Umbilical cord (tissue), 2 donors: ENCODE data around the gene NXN. TPM values are rescaled to one million over a fixed set of nuclear protein-coding genes. Genes with fewer than 3 reads are reported as not detected.
"Not testable (repeated sequence)": the region's sequence is repeated elsewhere in the genome, so short reads cannot be mapped to it uniquely, and the experiment has no call there.

Experiments
- DNase-seq: peaks from one replicate; pipeline ENCODE4 v3.0.0-alpha.2; 2015; ENCODE audit warnings: low spot score
- total RNA-seq: library from RNA; depleted of rRNA; stranded (reverse); fragments of >200 nt; gene quantifications from one replicate; pipeline ENCODE4 v1.2.3, GENCODE V29; 2014; ENCODE audit warnings: low replicate concordance; ENCODE audit not compliant: insufficient read depth

NXN gene
- total RNA-seq, 1 donor from 2014 or later = 103 TPM

DNA sequence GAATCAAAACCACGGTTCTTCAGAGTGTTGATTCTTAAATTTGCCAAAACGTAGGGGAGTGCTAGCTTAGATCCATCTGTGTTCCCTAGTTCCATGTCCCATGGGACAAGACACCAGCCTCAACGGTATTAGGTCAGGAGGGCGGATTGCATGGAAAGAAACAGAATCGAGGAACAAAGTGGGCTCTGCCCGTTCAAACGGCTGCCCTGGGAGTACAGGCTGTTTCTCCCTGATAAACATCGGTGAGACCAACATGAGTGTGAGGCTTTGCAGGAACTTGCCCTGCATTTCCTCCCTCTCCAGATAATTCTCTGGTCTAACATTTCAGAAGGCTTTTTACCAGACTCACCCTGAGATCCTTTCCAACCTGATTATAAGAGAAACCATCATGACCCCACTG lies 115.3 kb downstream of the NXN start:
- no peak for DNase-seq

DNA sequence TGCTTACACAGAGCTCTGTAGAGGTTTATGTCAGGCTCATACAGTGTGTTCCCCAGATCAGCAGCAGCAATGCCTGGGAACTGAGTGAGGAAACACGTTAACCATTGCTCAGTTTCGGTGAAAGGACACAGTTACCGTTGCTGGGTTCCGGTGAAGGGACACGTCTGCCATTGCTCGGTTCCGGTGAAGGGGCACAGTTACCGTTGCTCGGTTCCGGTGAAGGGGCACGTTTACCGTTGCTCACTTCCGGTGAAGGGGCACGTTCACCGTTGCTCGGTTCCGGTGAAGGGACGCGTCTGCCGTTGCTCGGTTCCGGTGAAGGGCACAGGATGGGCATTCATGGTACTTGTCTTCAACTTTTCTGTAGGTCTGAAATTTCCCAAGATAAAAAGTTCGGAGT lies 115.7 kb downstream of the NXN start:
- no peak for DNase-seq

DNA sequence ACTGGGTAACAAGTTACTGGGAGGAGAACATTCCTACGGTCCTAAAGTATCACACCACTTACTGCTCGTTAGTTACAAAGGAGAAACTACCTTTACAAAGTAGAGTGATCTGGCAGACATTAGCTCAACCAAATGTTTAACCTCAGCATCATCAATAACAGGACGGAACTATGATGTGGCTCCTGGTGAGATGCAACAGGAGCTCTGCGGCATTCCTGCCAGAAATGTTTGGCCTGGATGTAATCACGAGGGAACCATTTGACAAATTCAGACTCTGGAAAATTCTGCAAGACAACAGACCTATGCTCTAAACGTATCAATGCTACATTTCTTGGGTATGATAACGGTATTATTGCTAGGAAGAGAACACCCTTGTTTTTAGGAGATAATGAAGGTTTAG lies 117.0 kb downstream of the NXN start:
- DNase-seq = no peak

DNA sequence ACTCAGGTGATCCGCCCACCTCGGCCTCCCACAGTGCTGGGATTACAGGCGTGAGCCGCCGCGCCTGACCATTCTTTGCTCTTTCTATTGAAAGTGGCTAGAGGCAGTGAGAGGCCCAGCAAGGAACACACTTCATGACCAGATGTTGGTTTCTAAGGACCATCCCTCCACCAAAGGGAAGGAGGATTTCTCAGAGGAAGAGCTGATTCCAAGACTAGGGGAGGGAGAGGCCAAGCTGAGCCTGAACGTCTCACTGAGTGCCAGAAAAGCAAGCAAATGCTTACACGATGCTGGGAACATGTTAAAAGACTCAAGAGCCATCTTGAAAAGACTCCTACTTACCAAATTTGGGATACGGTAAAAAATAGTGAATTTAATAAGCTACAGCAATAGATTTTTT lies 118.2 kb downstream of the NXN start:
- DNase-seq = peak; percentile 75

DNA sequence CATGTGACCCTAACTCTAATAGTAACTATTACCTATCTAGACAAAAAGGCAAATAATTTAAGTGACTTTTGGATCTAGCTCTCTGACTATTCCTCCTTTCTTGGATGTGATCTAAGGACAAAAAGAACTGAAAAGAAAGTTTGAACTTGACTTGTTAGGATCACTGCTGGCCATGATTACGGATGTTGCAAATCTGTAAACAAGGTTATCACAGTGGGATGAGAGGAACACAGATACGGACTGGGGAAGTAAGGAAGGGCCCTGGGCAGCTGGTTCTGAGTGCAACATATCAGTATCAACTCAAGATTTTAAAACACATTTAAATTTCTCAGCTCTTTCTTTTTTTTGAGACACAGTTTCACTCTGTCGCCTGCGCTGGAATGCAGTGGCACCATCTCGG lies 118.8 kb downstream of the NXN start:
- no peak for DNase-seq

DNA sequence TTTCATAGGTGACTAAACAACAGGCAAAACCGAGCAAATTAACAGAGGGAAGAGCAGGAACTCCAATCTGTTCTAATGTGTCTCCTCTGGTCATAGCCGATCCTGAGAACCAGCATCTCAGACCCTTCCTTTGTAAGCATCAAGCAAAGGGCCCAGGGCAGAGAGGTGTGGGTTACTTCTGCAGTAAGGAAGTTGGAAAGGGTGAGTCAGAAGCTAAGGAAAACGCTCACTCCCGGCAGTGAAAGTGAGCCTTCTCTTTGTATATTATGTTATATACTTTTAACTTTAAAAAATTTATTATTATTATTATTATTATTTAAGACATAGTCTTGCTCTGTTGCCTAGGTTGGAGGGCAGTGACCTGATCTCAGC lies 119.8 kb downstream of the NXN start:
- peak; percentile 51 for DNase-seq

DNA sequence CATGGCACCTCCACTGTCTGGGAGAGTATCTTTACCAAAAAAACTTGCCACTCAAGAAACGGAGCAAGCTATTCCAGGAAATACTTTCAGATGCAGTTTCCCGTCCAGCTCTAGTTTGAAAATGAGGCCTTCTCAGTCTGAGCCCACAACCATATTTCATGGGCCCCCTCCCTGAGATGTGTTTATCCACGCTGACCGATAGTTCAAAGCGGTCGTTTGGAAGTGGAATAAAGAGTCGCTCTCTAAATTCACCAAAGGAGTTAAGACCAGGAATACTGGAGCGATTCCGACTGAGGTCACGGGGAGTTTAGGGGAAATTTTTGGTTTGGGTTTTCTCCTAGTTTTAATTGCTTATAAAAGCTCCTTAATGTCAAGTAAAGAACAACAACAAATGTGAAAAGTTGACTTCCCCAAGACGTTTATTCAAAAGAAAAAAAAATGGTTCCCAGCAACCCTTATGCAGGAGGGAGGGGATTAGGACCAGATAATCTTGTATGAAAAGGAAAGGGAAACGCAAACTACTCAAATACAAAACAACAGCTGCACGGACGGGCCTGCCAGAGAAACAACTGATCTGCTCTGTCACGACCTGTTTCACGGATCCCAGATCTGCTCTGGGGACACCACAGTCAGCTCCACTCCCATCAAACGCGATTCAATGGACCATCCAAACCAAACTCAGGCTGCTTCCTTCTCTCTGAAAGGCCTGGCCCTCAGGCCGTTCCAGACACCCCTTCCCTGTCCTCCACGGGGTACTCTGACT lies 120.3 kb downstream of the NXN start:
- DNase-seq = peak; percentile 75

DNA sequence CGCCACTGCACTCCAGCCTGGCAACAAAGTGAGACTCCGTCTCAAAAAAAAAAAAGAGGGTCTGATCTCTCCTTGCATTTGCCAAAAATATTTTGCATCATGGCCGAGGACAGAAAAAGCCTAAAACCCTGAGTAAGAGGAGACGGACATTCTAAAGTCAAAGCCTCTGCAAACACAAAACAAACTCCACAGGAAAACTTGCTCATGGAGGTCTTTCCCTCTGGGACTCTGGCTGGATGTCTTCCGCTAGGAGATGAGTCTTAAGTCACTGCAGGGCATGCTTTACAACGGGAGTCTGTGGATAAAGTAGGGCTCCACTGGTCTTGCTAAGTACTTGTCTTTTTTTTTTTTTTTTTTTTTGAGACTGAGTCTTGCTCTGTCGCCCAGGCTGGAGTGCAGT lies 123.4 kb downstream of the NXN start:
- no peak for DNase-seq

DNA sequence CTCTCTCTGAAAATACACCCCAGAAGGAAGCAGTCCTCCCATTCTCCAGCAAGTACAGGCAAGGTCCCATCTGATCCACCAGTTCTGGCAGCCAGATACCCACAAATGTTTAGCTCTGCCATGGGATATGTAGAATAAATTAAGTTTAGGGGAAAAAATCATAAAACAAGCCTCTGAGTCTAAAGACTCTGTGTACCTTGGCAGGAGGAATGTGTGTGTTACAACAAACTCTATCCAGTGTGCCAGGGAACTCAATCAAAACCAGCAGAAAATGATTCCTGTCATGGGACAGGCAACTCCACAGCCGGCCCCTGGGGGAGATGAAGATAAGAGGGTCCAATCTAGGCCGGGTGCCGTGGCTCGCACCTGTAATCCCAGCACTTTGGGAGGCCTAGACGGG lies 124.0 kb downstream of the NXN start:
- DNase-seq = no peak

DNA sequence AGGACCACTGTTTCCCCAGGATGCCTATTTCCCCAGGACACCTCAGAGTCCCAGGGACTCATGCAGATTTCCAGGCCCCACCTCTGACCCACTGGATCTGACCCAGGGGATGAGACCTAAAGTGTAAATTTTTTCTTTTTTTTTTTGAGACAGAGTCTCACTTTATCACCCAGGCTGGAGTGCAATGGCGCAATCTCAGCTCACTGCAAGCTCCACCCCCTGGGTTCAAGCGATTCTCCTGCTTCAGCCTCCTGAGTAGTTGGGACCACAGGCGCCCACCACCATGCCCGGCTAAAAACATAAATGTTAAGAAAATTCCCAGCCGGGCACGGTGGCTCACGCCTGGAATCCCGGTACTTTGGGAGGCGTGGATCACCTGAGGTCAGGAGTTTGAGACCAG lies 126.7 kb downstream of the NXN start:
- DNase-seq = not testable (repeated sequence)

DNA sequence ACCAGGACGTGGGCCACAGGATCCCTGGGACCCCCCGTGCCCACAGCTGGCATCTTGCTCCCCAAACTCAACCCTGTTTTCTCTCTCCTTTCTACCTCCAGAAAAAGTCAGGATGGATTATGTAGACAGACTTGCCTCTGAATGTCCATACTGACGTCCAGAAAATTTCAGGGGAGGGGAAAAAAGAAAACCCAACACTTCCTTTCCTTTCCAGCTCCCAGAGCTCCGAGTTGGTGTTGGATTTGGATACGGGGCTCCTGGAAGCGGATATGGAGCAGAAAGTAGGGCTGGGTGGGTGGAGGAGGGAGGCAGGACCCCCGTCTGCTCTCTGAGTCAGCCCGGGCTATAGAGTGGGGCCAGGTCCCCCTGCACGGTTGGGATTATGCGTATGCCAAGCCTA lies 127.2 kb downstream of the NXN start:
- no peak for DNase-seq

DNA sequence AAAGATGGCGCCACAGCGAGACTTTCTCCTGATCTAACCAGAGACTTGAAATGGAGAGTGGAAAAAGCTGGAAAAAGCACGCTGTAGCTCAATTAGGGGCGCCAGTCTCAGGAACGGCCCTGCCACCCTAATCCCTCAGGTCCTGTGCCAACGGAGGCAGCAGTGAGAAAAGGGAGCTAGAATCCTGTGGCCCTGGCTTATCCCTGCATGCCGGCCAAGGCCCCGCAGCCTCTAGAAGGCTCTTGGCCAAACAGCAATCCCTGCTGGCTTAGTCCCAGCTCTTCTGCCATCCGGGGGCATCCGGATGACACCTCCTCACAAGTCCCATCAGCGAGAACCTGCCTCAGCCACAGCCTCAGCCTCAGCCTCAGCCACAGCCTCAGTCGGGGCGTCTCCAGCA lies 127.7 kb downstream of the NXN start:
- no peak for DNase-seq

DNA sequence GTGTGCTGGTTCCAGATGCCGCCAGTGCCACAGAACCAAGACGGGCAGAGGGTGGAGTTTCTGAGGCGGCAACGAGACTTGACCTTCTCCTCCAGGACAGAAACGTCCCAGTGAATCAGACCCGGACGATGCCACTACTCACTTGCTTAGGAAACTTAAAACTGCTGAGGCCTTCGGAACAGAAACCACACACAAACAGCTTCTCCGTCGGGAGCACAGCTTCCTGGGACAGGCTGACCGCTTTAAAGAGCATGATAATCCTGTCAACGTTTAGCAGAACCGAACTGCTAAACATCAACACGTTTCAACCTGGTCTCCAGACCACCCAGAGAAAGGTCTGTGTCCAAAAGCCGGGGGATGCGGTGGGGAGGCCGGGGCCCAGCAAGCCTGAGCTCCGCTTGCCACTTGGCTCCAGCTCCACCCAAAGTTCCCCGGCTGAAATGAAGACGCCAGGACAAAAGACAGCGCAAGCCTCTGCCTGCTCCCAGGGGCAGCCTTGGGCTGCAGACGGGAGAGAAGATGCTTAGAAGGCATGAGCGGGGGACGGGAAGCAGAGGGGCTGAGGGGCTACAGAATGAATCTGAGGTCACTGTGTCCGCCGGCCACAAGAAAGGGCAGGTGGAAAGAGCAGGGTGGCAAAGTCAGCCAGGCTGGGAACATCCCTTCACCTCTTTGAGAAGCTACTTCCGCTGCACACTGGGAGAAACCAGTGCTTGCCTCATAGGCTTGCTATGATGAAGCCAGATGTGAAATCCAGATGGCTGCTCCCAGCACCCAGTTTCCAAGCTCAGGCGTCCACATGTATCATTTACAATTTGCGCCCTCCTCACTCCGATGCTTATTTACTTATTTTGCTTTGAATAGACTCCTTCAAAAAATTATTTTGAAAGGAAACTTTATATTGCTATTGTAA lies 128.5 kb downstream of the NXN start:
- DNase-seq = peak; percentile 63

DNA sequence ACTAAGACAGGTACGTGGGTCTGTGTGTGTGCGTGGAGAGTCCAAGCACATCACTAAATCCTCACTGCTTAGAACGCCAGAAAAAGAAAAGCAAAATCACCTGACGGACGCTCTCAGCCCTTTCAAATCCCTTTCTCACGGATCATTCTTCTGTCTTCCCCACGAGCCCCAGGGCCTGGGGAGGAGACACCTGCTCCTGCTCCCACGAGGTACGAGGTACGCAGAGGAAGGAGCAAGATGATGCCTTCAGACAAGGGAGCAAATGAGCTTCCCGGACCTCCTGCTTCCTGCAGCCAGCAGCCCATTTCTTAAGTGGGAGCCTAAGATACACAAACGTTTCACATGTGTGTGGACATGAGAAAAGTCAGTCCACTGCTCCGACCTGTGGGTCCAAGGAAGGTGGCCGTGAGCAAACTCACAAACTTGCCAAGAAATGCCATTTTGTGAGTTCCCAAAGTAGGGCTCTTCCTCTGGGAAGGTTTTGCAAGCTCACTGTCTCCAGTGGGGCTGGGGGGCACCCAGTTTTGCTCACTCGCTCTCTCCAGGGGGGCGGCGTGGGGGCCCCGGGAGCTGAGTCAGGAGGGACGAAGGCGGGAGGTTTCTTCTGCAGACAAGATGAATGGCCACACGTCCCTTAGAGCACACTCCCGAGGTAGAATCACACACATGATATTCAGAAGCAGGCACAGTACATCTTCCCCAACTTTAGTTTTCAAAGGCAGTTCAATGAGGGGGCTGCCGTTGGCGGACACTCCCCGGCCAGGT lies 129.3 kb downstream of the NXN start:
- DNase-seq = no peak

DNA sequence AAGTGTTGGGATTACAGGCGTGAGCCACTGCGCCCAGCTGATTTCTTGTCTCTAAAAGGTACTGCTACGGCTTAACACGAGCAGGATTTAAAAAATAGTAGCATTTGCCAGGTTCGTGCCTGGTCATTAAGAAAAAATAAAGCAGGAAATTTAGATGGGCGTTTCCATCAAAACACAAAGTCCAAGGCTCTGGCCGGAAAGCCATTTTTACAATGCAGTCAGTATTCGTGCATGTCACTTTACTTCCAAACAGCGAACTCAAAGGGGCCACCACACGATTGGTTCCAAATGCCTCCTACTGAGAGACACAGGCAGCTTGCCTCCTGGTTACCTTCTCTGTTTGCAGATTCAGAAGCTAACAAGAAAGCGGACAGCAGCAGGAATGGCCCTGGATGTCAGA lies 131.2 kb downstream of the NXN start:
- no peak for DNase-seq

DNA sequence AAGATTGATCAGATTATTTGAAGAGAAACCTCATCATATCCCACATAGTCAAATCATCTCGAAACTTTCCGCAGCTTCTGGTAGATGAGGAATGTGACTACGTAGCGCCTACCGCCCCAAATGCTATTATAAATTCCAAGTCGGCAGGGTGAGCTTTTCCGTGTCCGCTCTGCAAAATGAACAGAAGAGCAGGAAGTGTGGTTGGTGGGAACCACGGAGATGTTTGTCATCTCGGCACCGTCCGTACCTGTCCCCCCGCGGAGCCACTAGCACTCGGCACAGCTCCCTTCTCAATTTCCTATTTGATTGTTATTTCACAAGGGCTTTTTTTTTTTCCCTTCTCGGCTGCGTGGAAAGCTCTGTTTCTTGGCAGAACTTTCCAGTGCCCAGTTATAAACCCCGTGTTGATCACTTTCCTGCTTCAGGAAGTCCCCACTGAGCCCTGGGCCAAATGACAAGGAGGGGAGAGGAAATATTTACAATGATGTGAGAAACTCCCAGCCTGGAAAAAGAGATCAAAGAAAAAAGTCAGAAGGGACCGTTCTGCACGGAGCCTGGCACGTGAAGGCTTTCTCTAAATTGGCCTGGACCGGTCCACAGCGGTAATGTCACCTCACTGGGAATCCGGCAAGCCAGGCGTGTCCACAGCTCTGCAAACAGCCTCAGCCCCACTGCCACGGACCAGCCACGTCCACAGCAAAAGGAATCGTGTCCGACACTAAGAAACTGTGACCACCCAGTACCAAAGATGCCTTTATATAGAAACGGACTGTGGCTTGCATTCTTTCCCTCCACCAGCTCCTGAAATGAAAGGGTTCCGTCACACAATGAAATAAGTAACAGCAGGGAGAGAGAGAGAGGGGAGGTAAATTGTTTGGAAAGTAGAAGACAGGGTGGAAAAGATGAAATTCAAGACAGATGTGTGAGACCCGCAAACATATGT lies 132.4 kb downstream of the NXN start:
- DNase-seq = peak; percentile 76

DNA sequence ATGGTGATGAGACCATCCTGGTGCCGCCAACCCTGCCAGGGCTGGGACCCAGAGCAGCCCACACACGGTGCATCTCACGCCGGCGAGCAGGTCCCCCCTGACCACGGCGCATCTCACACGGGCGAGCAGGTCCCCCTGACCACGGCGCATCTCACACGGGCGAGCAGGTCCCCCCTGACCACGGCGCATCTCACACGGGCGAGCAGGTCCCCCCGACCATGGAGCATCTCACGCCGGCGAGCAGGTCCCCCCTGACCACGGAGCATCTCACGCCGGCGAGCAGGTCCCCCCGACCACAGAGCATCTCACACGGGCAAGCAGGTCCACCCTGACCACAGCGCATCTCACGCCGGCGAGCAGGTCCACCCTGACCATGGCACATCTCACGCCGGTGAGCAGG lies 138.3 kb downstream of the NXN start:
- no peak for DNase-seq

DNA sequence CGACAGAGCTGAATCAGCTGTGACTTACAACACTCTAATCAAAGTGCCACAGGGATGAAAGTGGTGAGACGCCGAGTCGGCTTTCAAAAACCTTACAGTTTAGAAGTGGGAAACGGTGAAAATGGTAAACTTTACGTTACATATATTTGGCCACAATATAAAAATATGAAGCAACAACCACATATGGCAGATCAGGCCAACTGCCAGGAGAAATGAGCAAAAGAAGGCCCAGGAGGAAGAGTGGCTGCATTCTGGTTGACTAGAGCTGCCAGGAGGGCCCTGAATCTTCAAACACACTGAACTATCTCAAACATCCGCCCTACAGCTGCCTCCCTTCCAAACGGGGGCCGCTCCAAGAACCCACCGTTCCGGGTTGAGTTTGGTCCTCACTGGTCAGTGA lies 141.1 kb downstream of the NXN start:
- no peak for DNase-seq

DNA sequence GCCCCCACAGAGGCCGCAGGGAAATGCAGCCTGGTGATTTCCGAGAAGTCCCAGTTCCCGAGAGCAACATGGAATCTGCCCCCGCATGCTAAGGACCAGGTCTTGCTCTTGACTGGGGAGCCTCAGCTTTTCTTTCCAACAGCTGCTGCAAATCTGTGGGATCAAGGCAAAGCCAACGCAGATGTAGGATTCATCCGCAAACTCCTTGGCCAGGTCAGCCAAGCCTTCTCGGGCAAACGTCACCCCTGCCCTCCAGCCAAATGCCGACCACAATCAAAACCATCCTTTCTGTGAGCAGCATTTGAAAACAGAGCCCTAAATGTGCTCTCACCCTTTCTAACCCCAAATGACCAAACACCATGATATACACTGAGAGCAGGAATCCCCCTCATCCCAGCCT lies 143.4 kb downstream of the NXN start:
- peak; percentile 83 for DNase-seq

DNA sequence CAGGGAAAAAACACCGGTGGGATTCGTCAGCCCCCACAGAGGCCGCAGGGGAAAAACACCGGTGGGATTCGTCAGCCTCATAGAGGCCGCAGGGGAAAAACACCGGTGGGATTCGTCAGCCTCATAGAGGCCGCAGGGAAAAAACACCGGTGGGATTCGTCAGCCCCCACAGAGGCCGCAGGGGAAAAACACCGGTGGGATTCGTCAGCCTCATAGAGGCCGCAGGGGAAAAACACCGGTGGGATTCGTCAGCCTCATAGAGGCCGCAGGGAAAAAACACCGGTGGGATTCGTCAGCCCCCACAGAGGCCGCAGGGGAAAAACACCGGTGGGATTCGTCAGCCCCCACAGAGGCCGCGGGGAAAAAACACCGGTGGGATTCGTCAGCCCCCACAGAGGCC lies 143.9 kb downstream of the NXN start:
- not testable (repeated sequence) for DNase-seq

DNA sequence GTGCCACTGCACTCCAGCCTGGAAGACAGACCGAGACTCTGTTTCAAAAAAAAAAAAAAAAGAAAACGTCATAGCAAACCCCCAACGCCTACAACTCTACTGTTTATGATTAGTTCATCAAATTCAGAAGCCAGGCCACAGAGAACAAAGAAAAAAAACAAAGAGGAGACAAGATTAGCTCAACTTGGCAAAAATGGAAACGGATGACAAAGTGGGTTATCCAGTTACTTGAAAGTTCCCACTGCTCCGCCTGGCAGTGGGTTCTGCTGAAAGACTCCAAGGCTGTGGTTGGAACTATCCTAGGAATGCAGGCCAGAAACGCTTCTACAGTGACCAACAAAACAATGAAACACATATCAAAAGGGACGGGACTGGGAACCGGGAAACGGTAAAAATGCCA lies 144.3 kb downstream of the NXN start:
- DNase-seq = peak; percentile 88
